ENCODE data around the gene NUDT3.
A peak's percentile ranks its signal among the peaks of the same experiment; 100 is the strongest.

DNA sequence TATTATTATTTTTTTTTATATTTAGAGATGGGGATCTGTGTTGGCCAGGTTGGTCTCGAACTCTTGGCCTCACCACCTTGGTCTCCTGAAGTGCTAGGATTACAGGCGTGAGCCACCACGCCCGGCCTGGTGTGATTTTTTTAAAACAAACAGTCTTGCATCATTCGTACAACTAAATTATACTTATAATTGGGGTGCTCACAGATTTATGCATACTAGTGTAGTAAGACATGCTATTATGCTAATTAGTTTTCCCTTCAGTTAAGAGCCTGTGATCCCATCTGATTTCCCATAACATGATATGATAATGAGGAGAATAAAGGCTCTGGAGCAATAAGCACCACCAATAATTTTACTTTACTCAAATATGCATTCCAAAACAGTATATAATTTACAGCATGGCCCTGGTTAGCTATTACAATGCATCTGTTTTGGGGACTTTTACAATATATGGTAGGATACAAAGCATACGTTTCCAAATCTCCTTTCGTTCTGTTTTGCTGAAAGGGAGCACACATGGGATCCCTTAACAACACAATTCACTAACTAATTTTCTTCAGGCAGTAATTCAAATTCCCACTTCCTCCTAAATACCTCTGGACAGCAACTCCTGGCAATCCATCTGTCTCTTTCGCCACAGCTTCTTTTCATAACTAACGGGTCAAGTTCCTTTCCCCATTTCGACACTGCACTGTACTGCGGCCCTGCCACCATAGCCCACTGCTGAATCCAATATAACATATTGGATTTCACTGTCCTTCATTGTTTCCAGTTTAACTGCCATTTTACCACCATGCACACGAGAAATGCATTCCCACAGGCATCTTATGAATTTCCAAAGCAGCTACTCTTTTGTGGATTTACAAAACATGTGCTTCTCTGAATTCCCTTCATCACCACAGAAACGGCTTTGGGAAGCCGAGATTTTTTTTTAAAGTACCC is 1.7 kb downstream of the NUDT3 start:
- TF ChIP-seq RAD21 (IDR thresholded peaks at IDR 0.05) (peak; percentile 43 to 65), CTCF (IDR thresholded peaks at IDR 0.05; ENCODE audit: low read depth, low read length, missing input control) (no peak)
